Calu3 (cell line): Measurements from ENCODE around the gene TBC1D1. TPM values are rescaled to one million over a fixed set of nuclear protein-coding genes. Genes with fewer than 3 reads are reported as not detected.

ENCODE experiments used
- BruUV-seq: library from RNA; stranded (reverse); fragments of 400-500 nt; replicated peaks from 2 replicates; lab custom pipeline; 2021; lab: Mats Ljungman, UMichigan
- CTCF ChIA-PET: fragments of 300-600 bp; sonication (Branson Sonifier 250); formaldehyde crosslinking; loops from one replicate; lab custom pipeline; 2022; ENCODE audit warnings: antibody characterized with exemption; lab: Charles Lee
- DNase-seq: peaks from one replicate; pipeline ENCODE4 v3.0.0; 2022
- H3K27ac Mint-ChIP-seq: one replicate; pipeline ENCODE4 v1.8.0; 2022; ENCODE audit warnings: mixed read lengths; ENCODE audit not compliant: unreplicated experiment
- H3K27me3 Mint-ChIP-seq: one replicate; pipeline ENCODE4 v1.8.0; 2022; ENCODE audit warnings: mixed read lengths; ENCODE audit not compliant: unreplicated experiment
- H3K36me3 Mint-ChIP-seq: one replicate; pipeline ENCODE4 v1.8.0; 2022; ENCODE audit warnings: mild to moderate bottlenecking, moderate library complexity, mixed read lengths; ENCODE audit not compliant: insufficient read depth, unreplicated experiment
- H3K4me1 Mint-ChIP-seq: one replicate; pipeline ENCODE4 v1.8.0; 2022; ENCODE audit warnings: mild to moderate bottlenecking, low read depth, mixed read lengths; ENCODE audit not compliant: unreplicated experiment
- H3K4me3 Mint-ChIP-seq: one replicate; pipeline ENCODE4 v1.8.0; 2022; ENCODE audit warnings: mild to moderate bottlenecking, low read depth, moderate library complexity, mixed read lengths; ENCODE audit not compliant: unreplicated experiment
- H3K9me3 Mint-ChIP-seq: one replicate; pipeline ENCODE4 v1.8.0; 2022; ENCODE audit warnings: low read depth, mixed read lengths; ENCODE audit not compliant: unreplicated experiment
- intact Hi-C: fragments of 100-400 bp; cut with micrococcal nuclease; formaldehyde crosslinking; loops from one replicate; pipeline ENCODE4 v1.10.0; 2022; ENCODE audit not compliant: unreplicated experiment
- total RNA-seq: library from RNA; stranded (reverse); gene quantifications from 2 replicates; pipeline ENCODE4 v1.2.3, GENCODE V29; 2022
- TF ChIP-seq, protein P1 (sequence below): fragments of 200-600 bp; IDR thresholded peaks from one replicate; pipeline ENCODE4 v1.8.0; 2022; ENCODE audit warnings: antibody characterized with exemption; ENCODE audit not compliant: unreplicated experiment

TBC1D1 gene
- total RNA-seq, 1 experiment from 2014 or later, result 39.8 TPM

DNA sequence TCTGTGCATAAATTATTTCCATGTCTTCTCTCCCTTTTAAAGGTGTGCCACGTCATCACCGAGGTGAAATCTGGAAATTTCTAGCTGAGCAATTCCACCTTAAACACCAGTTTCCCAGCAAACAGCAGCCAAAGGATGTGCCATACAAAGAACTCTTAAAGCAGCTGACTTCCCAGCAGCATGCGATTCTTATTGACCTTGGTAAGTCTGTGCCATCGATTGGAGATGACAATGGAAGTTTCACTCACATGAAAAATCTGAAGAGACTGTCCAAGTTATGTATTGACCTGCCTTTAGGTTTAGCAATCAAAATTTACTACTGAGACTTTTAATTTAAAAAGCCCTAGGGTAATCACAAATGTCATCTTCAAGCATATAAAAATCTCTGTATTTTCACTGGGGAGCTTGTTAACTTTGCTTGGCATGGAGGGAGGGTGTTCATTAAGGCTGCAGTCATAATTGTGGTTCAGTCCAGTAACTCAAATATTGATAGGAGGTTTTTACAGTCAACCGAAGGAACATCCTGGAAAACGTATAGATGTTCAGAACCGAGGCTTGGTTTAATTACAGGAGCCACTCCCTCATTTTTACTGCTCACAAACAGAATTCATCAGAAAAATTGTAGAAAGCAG lies 212.2 kb downstream of the TBC1D1 start:
- intact Hi-C loops, result no loop called here
- no peak for DNase-seq
- no peak overlapping the region for H3K4me3 Mint-ChIP-seq
- no peaks in the 10 kb centered on the region for H3K36me3 Mint-ChIP-seq
- TF ChIP-seq, protein P1, sequence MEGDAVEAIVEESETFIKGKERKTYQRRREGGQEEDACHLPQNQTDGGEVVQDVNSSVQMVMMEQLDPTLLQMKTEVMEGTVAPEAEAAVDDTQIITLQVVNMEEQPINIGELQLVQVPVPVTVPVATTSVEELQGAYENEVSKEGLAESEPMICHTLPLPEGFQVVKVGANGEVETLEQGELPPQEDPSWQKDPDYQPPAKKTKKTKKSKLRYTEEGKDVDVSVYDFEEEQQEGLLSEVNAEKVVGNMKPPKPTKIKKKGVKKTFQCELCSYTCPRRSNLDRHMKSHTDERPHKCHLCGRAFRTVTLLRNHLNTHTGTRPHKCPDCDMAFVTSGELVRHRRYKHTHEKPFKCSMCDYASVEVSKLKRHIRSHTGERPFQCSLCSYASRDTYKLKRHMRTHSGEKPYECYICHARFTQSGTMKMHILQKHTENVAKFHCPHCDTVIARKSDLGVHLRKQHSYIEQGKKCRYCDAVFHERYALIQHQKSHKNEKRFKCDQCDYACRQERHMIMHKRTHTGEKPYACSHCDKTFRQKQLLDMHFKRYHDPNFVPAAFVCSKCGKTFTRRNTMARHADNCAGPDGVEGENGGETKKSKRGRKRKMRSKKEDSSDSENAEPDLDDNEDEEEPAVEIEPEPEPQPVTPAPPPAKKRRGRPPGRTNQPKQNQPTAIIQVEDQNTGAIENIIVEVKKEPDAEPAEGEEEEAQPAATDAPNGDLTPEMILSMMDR, result no peak
- BruUV-seq, result no TSS peak
- no peaks in the 10 kb centered on the region for H3K4me1 Mint-ChIP-seq
- CTCF ChIA-PET, result no interaction called here
- no peak overlapping the region for H3K27ac Mint-ChIP-seq
- H3K27me3 Mint-ChIP-seq, result no peaks in the 10 kb centered on the region
- H3K9me3 Mint-ChIP-seq, result no peaks in the 10 kb centered on the region

DNA sequence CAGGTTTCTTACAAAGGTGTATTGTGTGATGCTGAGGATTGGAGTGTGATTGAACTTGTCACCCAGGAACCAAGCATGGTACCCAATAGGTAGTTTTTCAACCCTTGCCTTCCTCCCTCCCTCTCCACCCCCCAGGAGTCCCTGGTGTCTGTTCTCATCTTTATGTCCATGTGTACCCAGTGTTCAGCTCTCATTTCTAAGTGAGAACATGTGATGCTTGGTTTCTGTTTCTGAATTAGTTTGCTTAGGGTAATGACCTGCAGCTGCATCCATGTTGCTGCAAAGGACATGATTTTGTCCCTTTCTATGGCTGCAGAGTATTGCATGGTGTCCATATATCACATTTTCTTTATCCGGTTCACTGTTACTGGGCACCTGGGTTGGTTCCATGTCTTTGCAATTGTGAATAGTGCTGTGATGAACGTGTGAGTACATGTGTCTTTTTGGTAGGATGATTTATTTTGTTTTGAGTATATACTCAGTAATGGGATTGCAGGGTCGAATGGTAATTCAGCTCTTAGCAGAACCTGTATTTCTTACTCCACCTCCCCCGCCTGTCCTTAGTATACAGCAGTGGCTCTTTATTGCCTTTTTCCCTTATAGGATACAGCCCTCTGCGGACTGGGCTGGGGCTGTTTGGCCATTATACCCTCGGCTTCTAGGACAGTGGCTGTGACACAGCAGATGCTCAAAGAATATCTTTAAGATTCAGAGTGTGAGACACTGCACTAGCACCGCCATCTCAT lies 214.8 kb downstream of the TBC1D1 start:
- Mint-ChIP-seq H3K4me1 (peaks cover 9% of the 10 kb centered on the region), H3K27me3 (no peaks in the 10 kb centered on the region), H3K27ac (no peak overlapping the region), H3K4me3 (no peak overlapping the region), H3K36me3 (no peaks in the 10 kb centered on the region), H3K9me3 (no peaks in the 10 kb centered on the region)
- no TSS peak for BruUV-seq
- no peak for DNase-seq
- intact Hi-C loops, result no loop called here
- CTCF ChIA-PET, result interaction anchor here (0.5 kb wide), 1 partner anchor 191 kb away, joined by 3 read pairs; no protein-coding TSS in a partner anchor
- TF ChIP-seq, protein P1, result no peak

DNA sequence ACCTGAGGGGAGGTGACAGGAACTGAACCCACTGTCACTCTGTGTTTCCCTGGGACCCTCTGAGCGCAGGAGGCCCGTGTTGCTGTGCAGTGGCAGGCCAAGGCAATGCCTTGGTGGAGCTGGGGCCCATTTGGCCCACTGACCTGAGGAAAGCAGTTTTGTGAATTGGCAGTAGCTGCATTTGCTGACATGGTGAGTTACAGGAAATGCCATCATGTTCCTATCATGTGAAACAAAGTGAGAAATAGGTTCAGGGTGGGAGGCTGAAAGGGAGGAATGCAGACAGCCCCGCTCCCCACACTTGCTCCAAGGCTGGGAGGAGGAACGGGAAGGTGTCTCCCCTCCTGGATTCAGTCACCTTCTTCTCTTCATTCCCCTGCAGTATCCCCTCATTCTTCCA lies 215.4 kb downstream of the TBC1D1 start:
- intact Hi-C loops, result no loop called here
- Mint-ChIP-seq H3K4me3 (no peak overlapping the region), H3K9me3 (no peaks in the 10 kb centered on the region), H3K36me3 (no peaks in the 10 kb centered on the region), H3K27ac (no peak overlapping the region), H3K27me3 (no peaks in the 10 kb centered on the region), H3K4me1 (peaks cover 9% of the 10 kb centered on the region)
- no peak for DNase-seq
- CTCF ChIA-PET, result no interaction called here
- TF ChIP-seq, protein P1, result no peak
- BruUV-seq, result no TSS peak

DNA sequence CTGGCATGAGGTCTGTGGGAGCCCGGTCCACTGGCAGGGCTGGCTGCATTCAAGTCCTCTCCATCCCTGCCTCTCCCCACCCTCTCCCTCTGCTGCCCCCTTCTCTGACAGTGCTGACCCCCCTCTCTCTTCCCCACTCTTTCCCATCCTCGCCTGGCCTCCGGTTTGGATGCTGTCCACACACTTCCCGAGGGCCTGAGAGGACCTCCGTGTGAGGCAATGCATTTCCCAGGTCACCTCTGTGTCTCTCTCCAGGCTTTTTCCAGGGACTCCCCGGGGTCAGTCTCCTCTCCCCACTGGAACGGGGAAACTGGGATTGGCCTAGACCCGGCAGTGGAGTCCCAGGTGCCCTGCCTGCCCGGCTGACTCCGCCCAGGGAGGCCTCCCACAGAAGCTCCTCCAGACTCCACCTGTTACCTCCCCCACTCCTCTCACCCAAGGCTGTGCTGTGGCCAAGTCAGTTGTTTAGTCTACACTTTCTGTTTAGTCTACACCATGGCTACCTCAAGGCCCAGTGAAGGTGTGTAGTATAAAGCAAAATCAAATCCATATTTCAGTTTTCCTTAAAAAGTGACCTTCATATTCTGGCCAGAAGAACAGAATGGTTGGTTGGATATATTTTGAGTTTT lies 216.1 kb downstream of the TBC1D1 start:
- Mint-ChIP-seq H3K27me3 (no peaks in the 10 kb centered on the region), H3K4me3 (no peak overlapping the region), H3K36me3 (no peaks in the 10 kb centered on the region), H3K27ac (no peak overlapping the region), H3K4me1 (peaks cover 9% of the 10 kb centered on the region), H3K9me3 (no peaks in the 10 kb centered on the region)
- no TSS peak for BruUV-seq
- no peak for DNase-seq
- TF ChIP-seq, protein P1, result no peak
- intact Hi-C loops, result no loop called here
- CTCF ChIA-PET, result no interaction called here
